ENCODE measurements around the gene CSNK1E.

CSNK1E gene

DNA sequence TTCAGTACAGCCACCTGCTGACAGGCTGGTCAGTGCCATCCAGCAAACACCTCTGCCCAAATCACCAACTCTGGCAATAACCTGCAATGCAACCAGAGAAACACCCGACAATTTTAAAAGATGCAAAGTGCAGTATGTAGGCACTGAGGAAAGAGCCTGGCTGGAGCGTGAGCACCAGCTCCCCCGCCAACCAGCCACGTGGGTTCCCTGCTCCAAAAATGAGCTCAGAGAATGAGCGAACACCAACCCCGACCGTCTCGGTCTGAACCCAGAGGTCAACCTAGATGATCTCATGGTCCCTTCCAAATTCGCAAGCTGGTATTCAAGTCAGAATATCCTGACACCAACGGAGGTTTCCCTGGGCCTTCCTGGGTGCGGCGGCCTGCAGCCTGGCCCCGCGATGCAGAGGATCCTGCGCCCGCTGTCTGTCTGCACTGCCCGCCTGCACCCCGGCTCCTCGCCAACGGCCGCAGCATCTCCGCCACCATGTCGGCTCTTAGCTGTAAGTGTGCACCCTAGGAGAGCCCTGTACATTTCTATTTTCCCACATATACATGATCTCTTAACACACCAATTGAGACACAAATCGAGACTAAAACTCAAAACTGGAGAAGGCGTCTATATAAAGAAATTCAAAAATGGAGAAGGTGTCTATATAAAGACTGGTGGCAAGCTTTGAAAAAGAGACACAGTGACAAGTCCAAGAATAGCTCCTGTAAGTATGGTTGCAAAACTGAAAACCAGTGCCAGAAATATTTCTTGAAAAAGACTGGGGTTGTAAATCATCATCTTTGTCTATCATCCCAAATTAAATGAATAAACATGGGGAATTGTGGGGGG lies 67.2 kb downstream of the CSNK1E start:
- Histone ChIP-seq H3K79me2 (ENCODE audit: control insufficient read depth, low read length) (no peaks in the 10 kb centered on the region), H3K36me3 (ENCODE audit: control insufficient read depth, low read length) (no peaks in the 10 kb centered on the region), H3K27me3 (ENCODE audit: control insufficient read depth, low read length) (no peaks in the 10 kb centered on the region), H3K27ac (ENCODE audit: low read depth, low read length) (no peak overlapping the region), H3F3A (ENCODE audit: control insufficient read depth, insufficient read depth) (no peaks in the 10 kb centered on the region), H3K9me3 (ENCODE audit: control insufficient read depth, insufficient read depth, low read length) (no peaks in the 10 kb centered on the region), H3K4me3 (ENCODE audit: low read length) (no peak overlapping the region), H4K20me1 (ENCODE audit: control insufficient read depth, insufficient read depth, low read depth, low read length) (no peaks in the 10 kb centered on the region), H3K4me1 (ENCODE audit: control insufficient read depth, low read length) (peaks cover 14% of the 10 kb centered on the region), H3K4me2 (ENCODE audit: low read length) (no peak overlapping the region), H3K9me2 (replicated peaks; ENCODE audit: control insufficient read depth, low read length) (no peaks in the 10 kb centered on the region)
- TF ChIP-seq, protein P1, sequence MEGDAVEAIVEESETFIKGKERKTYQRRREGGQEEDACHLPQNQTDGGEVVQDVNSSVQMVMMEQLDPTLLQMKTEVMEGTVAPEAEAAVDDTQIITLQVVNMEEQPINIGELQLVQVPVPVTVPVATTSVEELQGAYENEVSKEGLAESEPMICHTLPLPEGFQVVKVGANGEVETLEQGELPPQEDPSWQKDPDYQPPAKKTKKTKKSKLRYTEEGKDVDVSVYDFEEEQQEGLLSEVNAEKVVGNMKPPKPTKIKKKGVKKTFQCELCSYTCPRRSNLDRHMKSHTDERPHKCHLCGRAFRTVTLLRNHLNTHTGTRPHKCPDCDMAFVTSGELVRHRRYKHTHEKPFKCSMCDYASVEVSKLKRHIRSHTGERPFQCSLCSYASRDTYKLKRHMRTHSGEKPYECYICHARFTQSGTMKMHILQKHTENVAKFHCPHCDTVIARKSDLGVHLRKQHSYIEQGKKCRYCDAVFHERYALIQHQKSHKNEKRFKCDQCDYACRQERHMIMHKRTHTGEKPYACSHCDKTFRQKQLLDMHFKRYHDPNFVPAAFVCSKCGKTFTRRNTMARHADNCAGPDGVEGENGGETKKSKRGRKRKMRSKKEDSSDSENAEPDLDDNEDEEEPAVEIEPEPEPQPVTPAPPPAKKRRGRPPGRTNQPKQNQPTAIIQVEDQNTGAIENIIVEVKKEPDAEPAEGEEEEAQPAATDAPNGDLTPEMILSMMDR (IDR thresholded peaks at IDR 0.05; ENCODE audit: low read depth, low read length, poor library complexity, severe bottlenecking) = no peak
- no peak for TF ChIP-seq EZH2phosphoT487 (IDR thresholded peaks at IDR 0.05; ENCODE audit: borderline replicate concordance, low read length)

DNA sequence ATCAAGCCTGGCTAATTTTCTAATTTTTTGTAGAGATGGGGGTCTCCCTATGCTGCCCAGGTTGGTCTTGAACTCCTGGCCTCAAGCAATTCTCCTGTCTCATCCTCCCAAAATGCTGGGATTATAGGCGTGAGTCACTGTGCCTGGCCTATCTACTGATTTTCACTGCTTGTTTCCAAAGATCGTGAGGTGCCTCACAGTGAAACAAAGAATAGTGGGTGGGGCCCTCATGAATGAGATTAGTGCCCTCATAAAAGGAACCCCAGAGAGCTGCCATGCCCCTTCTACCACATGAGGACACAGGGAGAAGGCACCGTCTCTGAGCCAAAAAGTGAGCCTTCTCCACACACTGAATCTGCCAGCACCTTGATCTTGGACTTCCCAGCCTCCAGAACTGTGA lies 67.9 kb downstream of the CSNK1E start:
- Histone ChIP-seq H3K27me3 (ENCODE audit: control insufficient read depth, low read length) (no peaks in the 10 kb centered on the region), H3K4me3 (ENCODE audit: low read length) (no peak overlapping the region), H3K27ac (ENCODE audit: low read depth, low read length) (no peak overlapping the region), H4K20me1 (ENCODE audit: control insufficient read depth, insufficient read depth, low read depth, low read length) (no peaks in the 10 kb centered on the region), H3K79me2 (ENCODE audit: control insufficient read depth, low read length) (no peaks in the 10 kb centered on the region), H3K4me1 (ENCODE audit: control insufficient read depth, low read length) (peaks cover 20% of the 10 kb centered on the region), H3F3A (ENCODE audit: control insufficient read depth, insufficient read depth) (no peaks in the 10 kb centered on the region), H3K9me2 (replicated peaks; ENCODE audit: control insufficient read depth, low read length) (no peaks in the 10 kb centered on the region), H3K9me3 (ENCODE audit: control insufficient read depth, insufficient read depth, low read length) (no peaks in the 10 kb centered on the region), H3K4me2 (ENCODE audit: low read length) (no peak overlapping the region), H3K36me3 (ENCODE audit: control insufficient read depth, low read length) (no peaks in the 10 kb centered on the region)
- TF ChIP-seq EZH2phosphoT487 (IDR thresholded peaks at IDR 0.05; ENCODE audit: borderline replicate concordance, low read length) = no peak
- TF ChIP-seq, protein P1 (IDR thresholded peaks at IDR 0.05; ENCODE audit: low read depth, low read length, poor library complexity, severe bottlenecking) = no peak

GRCh38 chr22:38248280-38248679 lies 69.0 kb downstream of the CSNK1E start:
- Histone ChIP-seq H3K4me1 (ENCODE audit: control insufficient read depth, low read length) (peaks cover 23% of the 10 kb centered on the region), H3K4me2 (ENCODE audit: low read length) (no peak overlapping the region), H4K20me1 (ENCODE audit: control insufficient read depth, insufficient read depth, low read depth, low read length) (no peaks in the 10 kb centered on the region), H3K36me3 (ENCODE audit: control insufficient read depth, low read length) (no peaks in the 10 kb centered on the region), H3K27ac (ENCODE audit: low read depth, low read length) (no peak overlapping the region), H3K27me3 (ENCODE audit: control insufficient read depth, low read length) (no peaks in the 10 kb centered on the region), H3F3A (ENCODE audit: control insufficient read depth, insufficient read depth) (no peaks in the 10 kb centered on the region), H3K4me3 (ENCODE audit: low read length) (no peak overlapping the region), H3K9me2 (replicated peaks; ENCODE audit: control insufficient read depth, low read length) (no peaks in the 10 kb centered on the region), H3K9me3 (ENCODE audit: control insufficient read depth, insufficient read depth, low read length) (no peaks in the 10 kb centered on the region), H3K79me2 (ENCODE audit: control insufficient read depth, low read length) (no peaks in the 10 kb centered on the region)
- TF ChIP-seq, protein P1 (IDR thresholded peaks at IDR 0.05; ENCODE audit: low read depth, low read length, poor library complexity, severe bottlenecking) = no peak
- TF ChIP-seq EZH2phosphoT487 (IDR thresholded peaks at IDR 0.05; ENCODE audit: borderline replicate concordance, low read length) = no peak
